Esophagus squamous epithelium (tissue), 4 donors: ENCODE results near the gene SPACA6.

ENCODE experiments used
- CTCF ChIP-seq, 6 experiments: fragments of 450-650 bp in 4 of 6; fragments of 200-600 bp in 2 of 6; sonication (generic) in 2 of 6; IDR thresholded peaks; one replicate each; pipeline ENCODE4 v1.5.1; 2016 to 2019; ENCODE audit warnings: antibody characterized with exemption in 6 of 6, mild to moderate bottlenecking in 4 of 6, moderate library complexity in 4 of 6
- POLR2A ChIP-seq, 4 donors: fragments of 450-650 bp; IDR thresholded peaks; one replicate each; pipeline ENCODE4 v1.6.1; 2017; ENCODE audit warnings: antibody characterized with exemption in 4 of 4, mild to moderate bottlenecking in 4 of 4, moderate library complexity in 3 of 4

GRCh38 chr19:51737924-51738323 is 44.8 kb downstream of the SPACA6 start:
- TF ChIP-seq CTCF (IDR thresholded peaks at IDR 0.05) (no peak), POLR2A (IDR thresholded peaks at IDR 0.05) (no peak)
